Measurements from ENCODE around the gene PALM. TPM values are rescaled to one million over a fixed set of nuclear protein-coding genes. Genes with fewer than 3 reads are reported as not detected.
A peak's percentile ranks its signal among the peaks of the same experiment; 100 is the strongest.

Gene PALM
- polyA plus RNA-seq, 1 donor (not counting 4 experiments of a cell fraction or from before 2014, with no cell fraction given), result not detected

- Histone ChIP-seq H3K4me1 (ENCODE audit: control insufficient read depth, extremely low read depth, insufficient read depth, low read length) (no peaks in the 10 kb centered on the region), H3K4me3 (ENCODE audit: control insufficient read depth in 2 of 3, extremely low read depth in 1 of 3, insufficient read depth in 2 of 3, low read depth in 1 of 3, low read length in 3 of 3) (no peak overlapping the region), H3K27ac (ENCODE audit: control insufficient read depth, insufficient read depth, low read length) (no peak overlapping the region), H4K20me1 (ENCODE audit: control insufficient read depth, extremely low read depth, insufficient read depth, low read length) (no peaks in the 10 kb centered on the region), H3K4me2 (ENCODE audit: control insufficient read depth, extremely low read depth, insufficient read depth, low read depth, low read length) (no peak overlapping the region), H3K79me2 (ENCODE audit: control insufficient read depth, insufficient read depth, low read length) (no peaks in the 10 kb centered on the region), H2AFZ (ENCODE audit: control insufficient read depth, low read length) (no peak overlapping the region), H3K9me3 (ENCODE audit: control insufficient read depth, low read depth, low read length) (peaks cover 2% of the 10 kb centered on the region), H3K9ac (ENCODE audit: control insufficient read depth, extremely low read depth, insufficient read depth, low read length) (no peak overlapping the region), H3K36me3 (ENCODE audit: control insufficient read depth in 2 of 2, extremely low read depth in 1 of 2, insufficient read depth in 2 of 2, low read length in 2 of 2) (no peaks in the 10 kb centered on the region), H3K9me1 (ENCODE audit: control insufficient read depth, extremely low read depth, insufficient read depth, low read length) (no peaks in the 10 kb centered on the region), H3K27me3 (ENCODE audit: control insufficient read depth, extremely low read depth, insufficient read depth, low read length) (peaks cover 39% of the 10 kb centered on the region)
- peak; percentile 82 for TF ChIP-seq EZH2 (IDR thresholded peaks at IDR 0.05; ENCODE audit: low read length)
- TF ChIP-seq, protein P1, sequence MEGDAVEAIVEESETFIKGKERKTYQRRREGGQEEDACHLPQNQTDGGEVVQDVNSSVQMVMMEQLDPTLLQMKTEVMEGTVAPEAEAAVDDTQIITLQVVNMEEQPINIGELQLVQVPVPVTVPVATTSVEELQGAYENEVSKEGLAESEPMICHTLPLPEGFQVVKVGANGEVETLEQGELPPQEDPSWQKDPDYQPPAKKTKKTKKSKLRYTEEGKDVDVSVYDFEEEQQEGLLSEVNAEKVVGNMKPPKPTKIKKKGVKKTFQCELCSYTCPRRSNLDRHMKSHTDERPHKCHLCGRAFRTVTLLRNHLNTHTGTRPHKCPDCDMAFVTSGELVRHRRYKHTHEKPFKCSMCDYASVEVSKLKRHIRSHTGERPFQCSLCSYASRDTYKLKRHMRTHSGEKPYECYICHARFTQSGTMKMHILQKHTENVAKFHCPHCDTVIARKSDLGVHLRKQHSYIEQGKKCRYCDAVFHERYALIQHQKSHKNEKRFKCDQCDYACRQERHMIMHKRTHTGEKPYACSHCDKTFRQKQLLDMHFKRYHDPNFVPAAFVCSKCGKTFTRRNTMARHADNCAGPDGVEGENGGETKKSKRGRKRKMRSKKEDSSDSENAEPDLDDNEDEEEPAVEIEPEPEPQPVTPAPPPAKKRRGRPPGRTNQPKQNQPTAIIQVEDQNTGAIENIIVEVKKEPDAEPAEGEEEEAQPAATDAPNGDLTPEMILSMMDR (optimal IDR thresholded peaks at IDR 0.05 in 1 of 3, IDR thresholded peaks at IDR 0.05 in 1 of 3, conservative IDR thresholded peaks at IDR 0.05 in 1 of 3; ENCODE audit: extremely low read depth in 1 of 3, insufficient read depth in 2 of 3, low read length in 3 of 3), result no peak
- FAIRE-seq (no peak), DNase-seq (ENCODE audit: low read depth, low spot score) (no peak)
- dilution Hi-C loops (cut with MboI; ENCODE audit: extremely low pct_ligation_motif_present, low sequenced_read_pairs), result no loop called here
These were observed 1.3 kb downstream of the PALM start for GRCh38 chr19:709965-710571.

DNA sequence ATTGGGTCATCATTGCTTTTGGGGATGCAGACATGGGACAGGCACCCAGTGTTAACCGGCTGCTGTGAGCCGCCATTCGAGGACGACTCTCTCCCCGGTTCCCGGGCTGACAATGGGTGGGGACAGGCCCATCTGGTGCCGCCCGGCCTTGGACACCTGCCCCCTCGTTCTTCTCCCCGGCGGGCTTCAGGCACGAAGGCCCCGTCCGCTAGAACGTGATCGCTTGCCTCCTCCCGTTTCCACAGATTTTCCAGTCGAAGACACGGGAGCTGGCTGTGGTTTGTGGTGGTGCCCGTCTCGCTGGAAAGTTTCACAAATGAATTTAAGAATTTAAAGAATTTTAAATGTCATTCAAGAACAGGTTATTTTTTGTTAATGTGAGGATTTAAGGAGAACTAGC lies 2.0 kb downstream of the PALM start:
- Histone ChIP-seq H3K27me3 (ENCODE audit: control insufficient read depth, extremely low read depth, insufficient read depth, low read length) (peaks cover 39% of the 10 kb centered on the region), H3K79me2 (ENCODE audit: control insufficient read depth, insufficient read depth, low read length) (no peaks in the 10 kb centered on the region), H2AFZ (ENCODE audit: control insufficient read depth, low read length) (no peak overlapping the region), H4K20me1 (ENCODE audit: control insufficient read depth, extremely low read depth, insufficient read depth, low read length) (no peaks in the 10 kb centered on the region), H3K4me1 (ENCODE audit: control insufficient read depth, extremely low read depth, insufficient read depth, low read length) (no peaks in the 10 kb centered on the region), H3K9me1 (ENCODE audit: control insufficient read depth, extremely low read depth, insufficient read depth, low read length) (no peaks in the 10 kb centered on the region), H3K36me3 (ENCODE audit: control insufficient read depth in 2 of 2, extremely low read depth in 1 of 2, insufficient read depth in 2 of 2, low read length in 2 of 2) (no peaks in the 10 kb centered on the region), H3K27ac (ENCODE audit: control insufficient read depth, insufficient read depth, low read length) (no peak overlapping the region), H3K9me3 (ENCODE audit: control insufficient read depth, low read depth, low read length) (peaks cover 4% of the 10 kb centered on the region), H3K4me2 (ENCODE audit: control insufficient read depth, extremely low read depth, insufficient read depth, low read depth, low read length) (no peak overlapping the region), H3K4me3 (ENCODE audit: control insufficient read depth in 2 of 3, extremely low read depth in 1 of 3, insufficient read depth in 2 of 3, low read depth in 1 of 3, low read length in 3 of 3) (no peak overlapping the region), H3K9ac (ENCODE audit: control insufficient read depth, extremely low read depth, insufficient read depth, low read length) (no peak overlapping the region)
- no peak for DNase-seq (ENCODE audit: low read depth, low spot score)
- FAIRE-seq, result no peak
- TF ChIP-seq, protein P1 (optimal IDR thresholded peaks at IDR 0.05 in 1 of 3, IDR thresholded peaks at IDR 0.05 in 1 of 3, conservative IDR thresholded peaks at IDR 0.05 in 1 of 3; ENCODE audit: extremely low read depth in 1 of 3, insufficient read depth in 2 of 3, low read length in 3 of 3), result no peak
- peak; percentile 81 for TF ChIP-seq EZH2 (IDR thresholded peaks at IDR 0.05; ENCODE audit: low read length)
- dilution Hi-C loops (cut with MboI; ENCODE audit: extremely low pct_ligation_motif_present, low sequenced_read_pairs), result no loop called here
